Measurements from ENCODE around the gene AMIGO1.
"Not testable (repeated sequence)": the region's sequence is repeated elsewhere in the genome, so short reads cannot be mapped to it uniquely, and the experiment has no call there.

The AMIGO1 gene

DNA sequence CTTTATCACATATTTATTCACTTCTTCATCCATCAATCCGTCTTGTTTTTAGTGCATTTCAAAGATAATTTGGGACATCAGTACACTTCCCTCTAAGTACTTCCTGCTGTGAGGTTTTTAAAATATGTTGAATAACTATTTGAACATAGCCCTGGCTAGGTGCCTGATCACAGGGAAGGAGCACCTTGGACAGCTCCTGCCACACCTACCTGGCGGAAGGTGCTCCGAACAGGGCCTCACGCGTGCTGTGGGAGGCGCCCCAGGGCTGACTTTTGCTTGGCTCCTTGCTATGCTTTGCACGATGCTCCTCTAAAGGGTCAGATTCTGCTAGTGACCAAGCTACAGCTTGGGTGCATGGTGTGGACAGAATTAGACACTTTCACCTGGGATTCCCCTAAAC is 30.7 kb downstream of the AMIGO1 start:
- no peak overlapping the region for H2AFZ ChIP-seq
- H3K4me1 ChIP-seq, result peaks cover 3% of the 10 kb centered on the region
- no peaks in the 10 kb centered on the region for H3K9me3 ChIP-seq (ENCODE audit: control insufficient read depth, low read length)
- H3K9ac ChIP-seq, result no peak overlapping the region
- TF ChIP-seq, protein P1, sequence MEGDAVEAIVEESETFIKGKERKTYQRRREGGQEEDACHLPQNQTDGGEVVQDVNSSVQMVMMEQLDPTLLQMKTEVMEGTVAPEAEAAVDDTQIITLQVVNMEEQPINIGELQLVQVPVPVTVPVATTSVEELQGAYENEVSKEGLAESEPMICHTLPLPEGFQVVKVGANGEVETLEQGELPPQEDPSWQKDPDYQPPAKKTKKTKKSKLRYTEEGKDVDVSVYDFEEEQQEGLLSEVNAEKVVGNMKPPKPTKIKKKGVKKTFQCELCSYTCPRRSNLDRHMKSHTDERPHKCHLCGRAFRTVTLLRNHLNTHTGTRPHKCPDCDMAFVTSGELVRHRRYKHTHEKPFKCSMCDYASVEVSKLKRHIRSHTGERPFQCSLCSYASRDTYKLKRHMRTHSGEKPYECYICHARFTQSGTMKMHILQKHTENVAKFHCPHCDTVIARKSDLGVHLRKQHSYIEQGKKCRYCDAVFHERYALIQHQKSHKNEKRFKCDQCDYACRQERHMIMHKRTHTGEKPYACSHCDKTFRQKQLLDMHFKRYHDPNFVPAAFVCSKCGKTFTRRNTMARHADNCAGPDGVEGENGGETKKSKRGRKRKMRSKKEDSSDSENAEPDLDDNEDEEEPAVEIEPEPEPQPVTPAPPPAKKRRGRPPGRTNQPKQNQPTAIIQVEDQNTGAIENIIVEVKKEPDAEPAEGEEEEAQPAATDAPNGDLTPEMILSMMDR (IDR thresholded peaks at IDR 0.05), result no peak
- H3K27me3 ChIP-seq (ENCODE audit: control insufficient read depth, insufficient read depth, low read length), result no peaks in the 10 kb centered on the region
- H3K4me2 ChIP-seq (ENCODE audit: low read length), result no peak overlapping the region
- no peaks in the 10 kb centered on the region for H3K36me3 ChIP-seq (ENCODE audit: control insufficient read depth, insufficient read depth, low read length)
- no peak overlapping the region for H3K4me3 ChIP-seq (ENCODE audit: low read depth, low read length)
- no peak overlapping the region for H3K27ac ChIP-seq
- H3K79me2 ChIP-seq, result no peaks in the 10 kb centered on the region

DNA sequence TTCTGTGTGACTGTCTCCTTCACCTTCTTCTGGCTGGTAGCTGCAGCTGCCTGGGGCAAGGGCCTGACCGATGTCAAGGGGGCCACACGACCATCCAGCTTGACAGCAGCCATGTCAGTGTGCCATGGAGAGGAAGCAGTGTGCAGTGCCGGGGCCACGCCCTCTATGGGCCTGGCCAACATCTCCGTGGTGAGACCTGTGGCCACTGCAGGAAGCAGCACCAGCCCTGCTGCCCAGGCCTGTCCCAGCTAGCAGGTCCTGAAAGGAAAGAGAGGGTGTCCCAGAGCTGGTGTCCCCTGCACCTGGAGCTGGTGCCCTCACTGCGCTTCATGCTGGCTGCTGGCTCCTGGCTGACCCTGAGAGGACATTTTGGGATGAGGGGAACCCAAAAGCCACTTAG is 31.7 kb downstream of the AMIGO1 start:
- H2AFZ ChIP-seq, result no peak overlapping the region
- H3K27me3 ChIP-seq (ENCODE audit: control insufficient read depth, insufficient read depth, low read length), result no peaks in the 10 kb centered on the region
- no peak overlapping the region for H3K4me2 ChIP-seq (ENCODE audit: low read length)
- H3K4me3 ChIP-seq (ENCODE audit: low read depth, low read length), result no peak overlapping the region
- H3K79me2 ChIP-seq, result no peaks in the 10 kb centered on the region
- no peak overlapping the region for H3K9ac ChIP-seq
- H3K36me3 ChIP-seq (ENCODE audit: control insufficient read depth, insufficient read depth, low read length), result no peaks in the 10 kb centered on the region
- H3K9me3 ChIP-seq (ENCODE audit: control insufficient read depth, low read length), result no peaks in the 10 kb centered on the region
- TF ChIP-seq, protein P1 (IDR thresholded peaks at IDR 0.05), result no peak
- no peak overlapping the region for H3K27ac ChIP-seq
- no peaks in the 10 kb centered on the region for H3K4me1 ChIP-seq

DNA sequence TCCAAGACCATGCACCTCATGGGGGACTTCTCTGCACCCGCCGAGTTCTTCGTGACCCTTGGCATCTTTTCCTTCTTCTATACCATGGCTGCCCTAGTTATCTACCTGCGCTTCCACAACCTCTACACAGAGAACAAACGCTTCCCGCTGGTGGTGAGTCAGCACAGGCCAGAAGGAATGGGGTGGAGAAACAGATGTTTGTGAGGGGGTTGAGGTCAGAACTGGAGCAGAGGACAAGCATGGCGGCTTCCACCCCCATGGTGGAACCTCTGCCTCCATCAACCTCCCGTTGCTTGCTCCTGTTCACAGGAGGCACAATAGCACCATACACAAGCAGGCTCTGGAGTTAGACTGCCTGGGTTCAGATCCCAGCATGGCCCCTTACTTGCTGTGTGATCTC is 32.7 kb downstream of the AMIGO1 start:
- TF ChIP-seq, protein P1 (IDR thresholded peaks at IDR 0.05), result no peak
- Histone ChIP-seq H3K27ac (no peak overlapping the region), H2AFZ (no peak overlapping the region), H3K79me2 (no peaks in the 10 kb centered on the region), H3K4me3 (ENCODE audit: low read depth, low read length) (no peak overlapping the region), H3K4me1 (no peaks in the 10 kb centered on the region), H3K36me3 (ENCODE audit: control insufficient read depth, insufficient read depth, low read length) (no peaks in the 10 kb centered on the region), H3K27me3 (ENCODE audit: control insufficient read depth, insufficient read depth, low read length) (no peaks in the 10 kb centered on the region), H3K9ac (no peak overlapping the region), H3K4me2 (ENCODE audit: low read length) (no peak overlapping the region), H3K9me3 (ENCODE audit: control insufficient read depth, low read length) (no peaks in the 10 kb centered on the region)

DNA sequence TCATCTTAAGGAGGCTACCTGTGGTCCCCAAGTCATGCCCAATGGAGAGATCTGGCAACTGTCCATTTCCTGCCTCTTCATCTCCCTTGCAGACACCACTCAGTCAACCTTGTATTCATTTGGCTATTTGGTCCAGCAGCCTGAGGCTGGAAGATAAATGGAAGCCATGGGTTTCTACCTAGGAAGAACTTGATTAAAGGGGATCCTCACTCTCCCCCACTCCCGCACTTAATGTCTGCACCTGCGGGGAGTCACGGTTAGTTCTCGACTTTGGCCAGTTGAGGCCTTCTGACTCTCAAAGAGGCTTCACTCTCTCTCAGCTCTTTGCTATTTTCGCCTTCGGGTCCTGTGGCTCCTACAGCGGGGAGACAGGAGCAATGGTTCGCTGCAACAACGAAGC is 34.3 kb downstream of the AMIGO1 start:
- H3K4me1 ChIP-seq, result no peaks in the 10 kb centered on the region

DNA sequence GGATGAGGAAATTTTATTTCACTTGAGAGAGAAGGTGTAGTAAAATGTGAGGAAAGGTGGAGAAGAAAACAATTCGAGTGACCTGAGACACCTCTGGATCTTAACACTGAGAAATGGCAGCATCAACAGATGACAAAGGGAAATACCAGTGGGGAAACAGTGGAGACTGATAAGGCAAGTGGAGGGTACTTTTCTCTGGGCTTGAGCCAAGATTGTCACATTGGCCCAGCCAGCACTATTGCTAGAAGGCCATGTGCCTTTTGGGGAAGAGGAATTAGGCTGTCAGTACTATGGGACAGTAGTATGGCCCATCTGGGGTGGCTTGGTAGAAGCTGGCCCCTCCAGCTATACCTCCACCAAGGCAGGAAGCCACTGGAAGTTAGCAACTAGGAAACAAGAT is 34.8 kb downstream of the AMIGO1 start:
- Histone ChIP-seq H3K27me3 (ENCODE audit: control insufficient read depth, insufficient read depth, low read length) (no peaks in the 10 kb centered on the region), H3K79me2 (no peaks in the 10 kb centered on the region), H3K27ac (no peak overlapping the region), H3K4me2 (ENCODE audit: low read length) (no peak overlapping the region), H3K9ac (no peak overlapping the region), H3K4me1 (no peaks in the 10 kb centered on the region), H3K9me3 (ENCODE audit: control insufficient read depth, low read length) (no peaks in the 10 kb centered on the region), H3K4me3 (ENCODE audit: low read depth, low read length) (no peak overlapping the region), H3K36me3 (ENCODE audit: control insufficient read depth, insufficient read depth, low read length) (no peaks in the 10 kb centered on the region), H2AFZ (no peak overlapping the region)
- TF ChIP-seq, protein P1 (IDR thresholded peaks at IDR 0.05), result no peak

More for the DNA sequence above, 34.3 kb downstream of the AMIGO1 start:
- TF ChIP-seq, protein P1 (IDR thresholded peaks at IDR 0.05), result no peak
- no peak overlapping the region for H3K27ac ChIP-seq
- no peaks in the 10 kb centered on the region for H3K36me3 ChIP-seq (ENCODE audit: control insufficient read depth, insufficient read depth, low read length)
- no peak overlapping the region for H3K4me2 ChIP-seq (ENCODE audit: low read length)
- H3K9ac ChIP-seq, result no peak overlapping the region
- H2AFZ ChIP-seq, result no peak overlapping the region
- H3K27me3 ChIP-seq (ENCODE audit: control insufficient read depth, insufficient read depth, low read length), result no peaks in the 10 kb centered on the region
- no peaks in the 10 kb centered on the region for H3K79me2 ChIP-seq
- no peaks in the 10 kb centered on the region for H3K9me3 ChIP-seq (ENCODE audit: control insufficient read depth, low read length)
- no peak overlapping the region for H3K4me3 ChIP-seq (ENCODE audit: low read depth, low read length)

DNA sequence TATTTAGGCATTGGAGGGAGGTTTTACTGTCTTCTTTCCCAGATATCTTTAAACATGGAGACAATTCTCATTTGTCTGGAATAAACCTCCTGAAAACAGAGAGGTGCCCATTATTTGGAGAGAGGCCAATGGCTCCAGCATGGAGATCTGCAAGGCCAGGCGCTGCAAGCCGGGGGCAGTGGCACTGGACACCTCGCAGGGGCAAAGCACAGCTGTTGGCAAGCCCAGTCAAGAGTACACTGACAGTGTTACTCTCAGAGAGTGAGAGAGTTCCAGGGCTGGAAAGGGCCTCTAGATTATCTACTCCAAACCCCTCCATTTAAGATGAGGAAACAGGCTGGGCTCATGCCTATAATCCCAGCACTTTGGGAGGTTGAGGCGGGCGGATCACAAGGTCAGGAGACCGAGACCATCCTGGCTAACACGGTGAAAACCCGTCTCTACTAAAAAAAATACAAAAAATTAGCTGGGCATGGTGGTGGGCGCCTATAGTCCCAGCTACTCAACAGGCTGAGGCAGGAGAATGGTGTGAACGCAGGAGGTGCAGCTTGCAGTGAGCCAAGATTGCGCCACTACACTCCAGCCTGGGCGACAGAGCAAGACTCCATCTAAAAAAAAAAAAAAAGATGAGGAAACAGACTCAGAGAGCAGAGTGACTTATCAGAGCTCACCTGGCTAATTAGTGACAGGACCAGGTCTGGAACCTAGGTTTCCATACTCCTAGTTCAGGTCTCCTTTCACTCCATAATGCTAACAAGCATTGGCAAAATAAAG is 36.1 kb downstream of the AMIGO1 start:
- not testable (repeated sequence) for H3K27ac ChIP-seq; H3K36me3 ChIP-seq (ENCODE audit: control insufficient read depth, insufficient read depth, low read length); H3K4me3 ChIP-seq (ENCODE audit: low read depth, low read length); H3K9me3 ChIP-seq (ENCODE audit: control insufficient read depth, low read length); H3K4me1 ChIP-seq; H3K27me3 ChIP-seq (ENCODE audit: control insufficient read depth, insufficient read depth, low read length); H3K4me2 ChIP-seq (ENCODE audit: low read length); H3K79me2 ChIP-seq; H2AFZ ChIP-seq; H3K9ac ChIP-seq

Measured in parathyroid adenoma (tissue), 2 donors.